ENCODE measurements around the gene HOOK1.

Gene HOOK1

DNA sequence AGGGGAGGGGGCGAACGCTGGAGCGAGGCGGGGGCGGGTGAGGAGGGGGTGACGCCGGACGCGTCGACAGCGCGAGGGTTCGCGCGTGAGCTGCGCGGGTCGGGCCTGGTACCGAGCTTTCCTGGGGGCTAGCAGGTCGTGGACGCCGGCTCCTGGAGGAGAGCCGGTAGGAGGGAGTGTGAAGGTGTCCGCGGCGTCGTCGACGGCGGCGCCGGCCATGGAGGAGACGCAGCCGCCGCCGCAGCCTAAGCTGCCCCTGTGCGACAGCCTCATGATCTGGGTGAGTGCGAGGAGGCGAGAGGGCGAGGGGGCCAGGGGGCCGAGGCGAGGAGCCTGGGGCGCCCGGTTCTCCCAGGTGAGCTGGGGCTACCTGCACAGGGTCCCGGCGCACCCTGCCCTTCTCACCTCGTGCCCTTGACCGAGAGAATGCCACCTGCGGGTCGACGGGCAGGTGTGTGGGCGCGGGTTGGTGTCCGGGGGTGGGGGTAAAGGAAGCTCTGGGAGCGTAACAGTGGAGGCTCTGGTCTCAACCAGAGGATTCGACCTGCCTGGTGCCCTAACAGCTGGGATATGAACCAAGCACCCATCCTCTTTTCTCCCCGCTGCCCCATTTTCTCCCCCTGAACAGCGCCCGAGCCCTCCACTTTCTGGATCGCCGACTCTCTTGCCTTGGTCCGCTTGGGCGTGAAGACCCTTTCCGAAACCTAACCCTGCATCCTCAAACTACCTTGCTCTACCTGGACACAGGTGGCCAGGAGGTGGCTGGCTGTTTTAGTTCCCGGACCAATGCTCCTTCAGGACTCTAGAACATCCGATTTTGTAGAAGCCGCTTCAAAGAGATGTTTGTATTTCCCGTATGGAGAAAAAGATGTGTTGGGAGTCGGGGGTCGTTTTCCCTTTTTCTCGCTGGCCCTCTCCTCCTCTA is at the start of gene HOOK1:
Gene HOOK1, plus strand, starts transcription at position 49 of the 925 bp plus-strand sequence. Its CDS starts 169 bp downstream, at position 218.
- peak; percentile 9 for DNase-seq

GRCh38 chr1:59765011-59765730 is 49.6 kb upstream of the HOOK1 start:
- DNase-seq: no peak

- no peak for DNase-seq
Observed at GRCh38 chr1:59766227-59766855, 48.4 kb upstream of the HOOK1 start.

- no peak for DNase-seq
Observed at GRCh38 chr1:59767119-59767518, 47.6 kb upstream of the HOOK1 start.

DNA sequence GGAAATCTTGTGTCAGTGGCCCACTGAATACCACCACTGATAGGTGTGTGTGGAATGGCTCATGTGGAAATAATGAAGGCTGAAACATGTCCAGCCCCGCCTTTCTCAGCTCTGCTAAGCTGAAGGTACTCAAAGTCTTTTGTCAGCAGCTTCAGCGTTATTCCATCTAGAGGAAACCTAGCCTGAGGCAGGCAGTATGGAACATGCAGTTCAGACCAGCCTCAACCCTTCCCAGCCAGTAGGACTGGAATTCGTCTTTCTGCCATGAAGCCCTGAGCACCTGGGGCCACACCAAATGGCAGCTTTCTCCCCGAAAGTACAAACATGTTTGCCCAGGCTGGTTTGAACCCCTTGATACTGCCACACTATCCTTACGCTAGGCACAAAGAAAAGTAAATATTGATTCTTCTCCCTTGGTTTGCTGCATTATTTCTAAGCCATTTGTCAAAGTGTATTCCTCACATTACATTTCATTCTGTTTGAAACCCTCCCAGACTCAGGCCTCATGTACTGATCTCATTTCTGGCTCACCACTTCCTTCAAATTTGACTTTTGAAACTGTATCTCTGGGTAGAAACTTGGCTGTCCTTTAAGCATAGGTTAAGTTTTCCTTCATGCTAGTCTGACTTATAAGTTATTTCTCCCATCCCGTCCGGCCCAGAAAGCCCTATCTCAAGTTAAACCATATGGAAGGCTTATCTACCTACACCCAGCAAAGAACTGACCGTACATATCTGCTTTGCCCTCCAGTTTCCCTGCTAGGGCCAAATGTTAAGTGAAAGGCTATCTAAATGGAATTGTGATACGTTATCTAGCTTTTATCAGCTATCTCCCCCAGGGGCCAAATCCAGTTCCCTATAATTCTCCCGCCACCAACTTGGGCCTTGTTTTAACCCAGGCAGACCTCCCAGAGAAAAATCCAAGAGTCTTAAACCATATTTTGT is 45.7 kb upstream of the HOOK1 start:
- DNase-seq: no peak

DNA sequence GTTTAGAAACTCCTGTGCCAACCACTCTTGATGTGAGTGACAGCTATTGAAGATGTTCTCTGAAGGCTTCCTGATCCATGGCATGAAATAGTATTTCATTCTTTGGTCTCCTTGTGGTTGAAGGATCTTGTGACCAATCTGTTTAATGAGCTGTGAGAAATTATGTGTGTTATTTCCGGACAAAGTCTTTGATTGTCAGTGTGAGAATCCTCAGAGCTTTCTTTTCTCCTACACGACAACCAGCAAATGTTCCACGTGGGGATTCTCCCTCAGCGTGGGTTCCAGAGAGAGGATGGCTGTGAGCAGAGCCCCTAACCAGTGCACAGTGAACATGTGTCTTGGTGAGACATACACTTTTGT is 45.0 kb upstream of the HOOK1 start:
- DNase-seq: no peak

- no peak for DNase-seq
Observed at GRCh38 chr1:59771361-59771760, 43.4 kb upstream of the HOOK1 start.

- DNase-seq: no peak
Observed at GRCh38 chr1:59775480-59775879, 39.3 kb upstream of the HOOK1 start.

- no peak for DNase-seq
Observed at GRCh38 chr1:59776960-59777852, 37.5 kb upstream of the HOOK1 start.

DNA sequence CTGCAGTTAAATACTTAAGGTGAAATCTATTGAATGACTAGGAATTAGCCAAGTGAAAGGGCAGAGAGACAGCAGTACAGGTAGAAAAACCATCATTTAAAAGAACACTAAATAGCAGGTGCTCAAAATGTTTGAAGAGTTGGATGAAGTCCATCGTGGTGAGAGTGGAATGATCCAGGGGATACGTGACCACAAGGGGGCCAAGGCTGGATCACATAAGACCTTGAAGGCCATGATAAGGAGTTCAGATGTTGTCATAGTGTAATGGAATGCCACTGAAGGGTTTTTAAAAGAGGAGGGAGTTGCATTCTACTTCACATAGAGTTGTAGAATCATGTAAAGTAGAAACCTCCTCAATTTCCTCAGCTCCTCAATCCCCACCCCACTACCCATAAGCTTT is 34.8 kb upstream of the HOOK1 start:
- no peak for DNase-seq

DNA sequence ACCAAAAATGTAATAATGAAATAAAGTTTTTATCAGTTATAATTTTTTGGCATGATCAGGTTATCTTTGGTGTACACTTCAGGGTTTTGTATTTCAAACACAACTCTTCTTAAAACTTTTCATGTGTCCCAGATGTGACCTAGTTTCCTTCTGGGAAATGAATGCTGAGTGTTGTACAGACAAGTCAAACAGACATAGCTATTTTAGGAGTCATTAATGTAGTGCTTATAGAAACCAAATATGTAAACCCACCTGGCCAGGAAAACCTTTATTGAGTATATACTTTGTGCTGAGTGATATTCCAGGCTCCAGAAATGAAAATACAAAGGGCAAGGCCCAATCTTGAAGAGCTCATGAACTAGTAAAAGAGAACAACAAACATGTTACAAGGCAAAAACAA is 25.9 kb upstream of the HOOK1 start:
- DNase-seq: no peak

DNA sequence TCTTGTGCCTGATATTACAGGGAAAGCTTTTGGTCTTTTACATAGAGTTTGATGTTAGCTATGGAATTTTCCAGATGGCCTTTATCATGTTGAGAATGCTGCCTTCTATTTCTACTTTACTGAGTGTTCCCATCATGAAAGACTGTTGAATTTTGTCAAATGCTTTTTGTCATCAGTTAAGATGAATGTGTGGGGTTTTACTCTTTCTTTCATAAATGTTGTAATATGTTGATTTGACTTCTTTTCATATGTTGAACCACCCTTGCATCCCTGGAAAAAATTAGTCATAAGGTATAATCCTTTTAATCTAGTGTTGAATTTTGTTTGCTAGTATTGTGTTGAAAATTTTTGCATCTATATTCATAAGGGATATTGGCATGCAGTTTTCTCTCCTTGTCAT is 16.1 kb upstream of the HOOK1 start:
- no peak for DNase-seq

DNA sequence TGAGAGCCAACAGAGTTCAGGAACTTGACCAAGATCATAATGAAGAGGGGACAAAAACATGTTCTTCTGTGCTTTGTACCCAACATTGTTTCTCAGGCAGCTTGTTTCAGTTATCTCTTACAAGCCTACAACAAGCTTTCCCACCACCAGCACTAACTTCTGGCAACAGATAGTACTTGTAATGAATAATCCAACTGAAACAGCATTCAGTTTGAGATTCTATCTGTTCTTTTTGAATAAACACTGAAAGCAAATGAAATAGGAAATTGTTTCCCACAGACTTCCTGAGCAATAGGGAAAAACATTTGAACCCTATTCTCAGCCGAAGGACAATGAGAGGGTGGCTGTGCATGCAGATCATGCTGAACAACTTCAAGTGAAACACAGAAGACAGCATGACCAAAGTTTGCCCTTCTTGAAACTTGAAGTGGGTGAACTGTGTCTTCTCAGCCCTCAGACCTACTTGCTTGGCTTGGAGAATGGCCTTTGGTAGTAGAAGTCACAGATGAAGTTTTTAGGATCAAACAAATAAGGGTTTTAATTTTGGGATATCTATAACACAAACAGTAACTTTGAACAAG is 11.2 kb upstream of the HOOK1 start:
- DNase-seq: no peak

GRCh38 chr1:59804301-59804700 is 10.4 kb upstream of the HOOK1 start:
- no peak for DNase-seq

GRCh38 chr1:59805554-59805953 is 9.2 kb upstream of the HOOK1 start:
- DNase-seq: no peak

GRCh38 chr1:59814180-59814900 is 409 bp upstream of the HOOK1 start:
- peak; percentile 81 for DNase-seq

DNA sequence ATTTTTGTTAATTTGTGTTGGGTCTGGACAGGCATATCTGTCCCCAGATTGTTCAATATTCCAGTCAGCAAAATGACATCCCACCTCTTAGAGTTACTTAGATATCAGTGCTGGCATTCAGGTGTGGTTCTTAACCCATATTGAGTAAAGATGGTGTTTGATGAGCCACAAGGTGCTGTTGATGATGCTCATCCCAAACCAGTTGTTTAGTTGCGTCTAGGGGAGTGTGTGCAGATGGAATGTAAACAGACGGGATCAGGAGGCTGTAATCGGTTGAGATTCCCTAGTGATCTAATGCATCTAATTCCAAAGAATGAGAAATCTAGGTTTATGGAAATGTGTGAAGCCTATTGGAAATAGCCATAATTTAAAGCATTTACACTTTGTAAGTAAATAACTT is 1.1 kb downstream of the HOOK1 start:
- DNase-seq: no peak

- no peak for DNase-seq
Observed at GRCh38 chr1:59816318-59816878, 1.6 kb downstream of the HOOK1 start.

- DNase-seq: no peak
Observed at GRCh38 chr1:59819566-59820438, 5.1 kb downstream of the HOOK1 start.

All from activated T-cell treated with anti-CD3 and anti-CD28 coated beads for 4 hours (primary cell).